Superior temporal gyrus (tissue), 1 donor: Measurements from ENCODE around the gene TNNI2.
"Not testable (repeated sequence)": the region's sequence is repeated elsewhere in the genome, so short reads cannot be mapped to it uniquely, and the experiment has no call there.

Source experiments
- DNase-seq: peaks from one replicate; pipeline ENCODE4 v3.0.0-alpha.2; 2016; ENCODE audit errors: extremely low spot score

The TNNI2 gene

GRCh38 chr11:1875093-1875850, 36.5 kb downstream of the TNNI2 start:
- DNase-seq = no peak

GRCh38 chr11:1875851-1876301, 37.1 kb downstream of the TNNI2 start:
- DNase-seq = not testable (repeated sequence)

GRCh38 chr11:1876361-1877063, 37.7 kb downstream of the TNNI2 start:
- no peak for DNase-seq

GRCh38 chr11:1877211-1878136, 38.7 kb downstream of the TNNI2 start:
- DNase-seq = no peak

- no peak for DNase-seq
These were observed 39.6 kb downstream of the TNNI2 start for GRCh38 chr11:1878137-1879031.

- DNase-seq = no peak
These were observed 40.7 kb downstream of the TNNI2 start for GRCh38 chr11:1879342-1879940.

- no peak for DNase-seq
These were observed 41.4 kb downstream of the TNNI2 start for GRCh38 chr11:1879941-1880720.

GRCh38 chr11:1880746-1881441, 42.1 kb downstream of the TNNI2 start:
- DNase-seq = no peak

GRCh38 chr11:1881442-1882264, 42.9 kb downstream of the TNNI2 start:
- DNase-seq = no peak

GRCh38 chr11:1882265-1883238, 43.8 kb downstream of the TNNI2 start:
- DNase-seq = peak; percentile 78

GRCh38 chr11:1883346-1884302, 44.8 kb downstream of the TNNI2 start:
- no peak for DNase-seq

- no peak for DNase-seq
These were observed 45.5 kb downstream of the TNNI2 start for GRCh38 chr11:1884303-1884700.

- DNase-seq = not testable (repeated sequence)
These were observed 47.8 kb downstream of the TNNI2 start for GRCh38 chr11:1886551-1886950.

GRCh38 chr11:1887451-1888346, 48.9 kb downstream of the TNNI2 start:
- no peak for DNase-seq

- no peak for DNase-seq
These were observed 49.6 kb downstream of the TNNI2 start for GRCh38 chr11:1888347-1888753.
